Suppressor macrophage (primary cell): ENCODE measurements around the gene CLEC3B.
"Not testable (repeated sequence)": the region's sequence is repeated elsewhere in the genome, so short reads cannot be mapped to it uniquely, and the experiment has no call there.

ENCODE experiments used
- DNase-seq, 4 experiments: peaks; one replicate each; pipeline ENCODE4 v3.0.0-alpha.2; 2020 to 2022

CLEC3B gene

DNA sequence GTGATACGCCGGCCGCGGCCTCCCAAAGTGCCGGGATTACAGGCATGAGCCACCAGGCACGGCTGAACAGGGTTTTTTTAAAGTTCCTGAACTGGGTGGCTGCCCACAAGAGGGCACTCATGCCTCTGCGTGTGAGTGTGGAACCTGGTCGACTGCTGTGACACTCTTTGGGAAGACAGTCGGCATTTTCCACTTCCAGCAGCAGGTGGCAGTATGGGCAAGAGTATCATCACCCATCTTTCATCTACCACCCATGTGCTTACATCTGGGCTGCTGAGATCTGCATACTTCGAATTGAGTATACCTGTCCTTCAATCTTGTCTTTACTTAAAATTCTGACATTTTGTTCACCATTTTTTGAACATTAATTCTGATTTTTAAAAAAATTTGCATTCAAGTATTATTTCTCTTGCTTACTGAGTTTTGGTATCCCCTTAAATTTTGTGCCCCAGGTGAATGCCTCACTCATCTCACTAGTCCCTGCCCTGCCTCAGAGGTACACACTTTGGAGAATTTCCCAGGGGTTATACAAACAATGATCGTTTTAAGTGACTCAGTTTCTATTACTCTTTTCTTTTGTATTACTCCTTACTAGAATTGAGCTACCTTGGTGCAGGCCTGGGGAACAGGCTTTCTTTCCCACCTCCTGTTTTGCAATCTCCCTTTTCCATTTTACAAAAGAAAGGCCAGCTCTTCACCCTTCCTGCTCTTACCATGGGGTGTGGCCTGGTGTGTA, 11.8 kb downstream of the CLEC3B start:
- DNase-seq = peak; percentile 95 to 97 (median 96)

- peak; percentile 47 to 63 (median 58) for DNase-seq
Measured at GRCh38 chr3:45041666-45042065, 15.6 kb downstream of the CLEC3B start.

DNA sequence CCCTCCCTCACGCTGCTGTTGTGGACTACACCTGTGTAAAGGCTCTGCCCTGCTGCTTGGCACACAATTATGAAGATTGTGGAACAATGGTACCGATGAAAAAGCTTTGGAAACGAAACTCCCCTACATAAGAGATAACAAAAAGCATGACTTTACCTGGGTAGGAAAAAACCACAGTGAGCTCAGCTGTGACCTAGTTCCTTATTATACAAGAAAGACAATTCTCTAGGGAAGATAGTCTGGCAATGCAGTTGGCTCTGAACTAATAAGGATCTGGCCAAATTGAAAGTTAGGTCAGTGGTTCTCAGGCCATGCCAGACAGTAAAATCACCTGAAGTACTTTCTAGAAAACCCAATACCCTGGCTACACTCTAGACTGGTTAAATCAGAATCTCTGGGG, 16.1 kb downstream of the CLEC3B start:
- DNase-seq = peak in 2 of 4 experiments; percentile 29 to 35

DNA sequence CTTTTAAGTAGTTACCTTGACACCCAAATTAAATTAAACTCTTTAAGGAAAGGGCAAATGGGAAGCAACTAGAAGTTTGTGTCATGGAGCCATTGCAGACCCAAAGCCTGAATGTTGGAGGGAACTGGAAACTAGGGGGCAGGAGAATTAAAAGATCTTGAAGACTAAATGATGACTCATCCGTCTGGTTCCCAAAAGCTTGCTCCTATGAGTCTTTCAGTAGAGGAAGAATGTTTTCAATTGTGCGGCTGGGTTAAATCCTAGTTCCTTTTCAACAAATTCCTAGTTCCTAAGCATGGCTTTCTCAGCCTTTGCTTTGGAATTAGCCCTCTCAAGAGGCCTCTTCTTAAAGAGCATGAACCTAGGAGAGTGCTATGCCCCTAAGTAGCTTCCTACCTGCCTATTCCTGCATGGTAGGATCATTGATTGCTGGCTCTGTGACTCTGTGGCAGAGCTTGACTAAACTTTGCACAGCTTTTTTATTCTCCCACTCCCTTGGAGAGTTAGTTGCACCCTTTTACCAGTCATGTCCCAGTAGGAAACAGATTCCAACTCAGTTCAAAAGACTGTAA, 17.7 kb downstream of the CLEC3B start:
- peak; percentile 68 to 91 (median 80) for DNase-seq

- DNase-seq = no peak
Measured at GRCh38 chr3:45048244-45048643, 22.1 kb downstream of the CLEC3B start.

DNA sequence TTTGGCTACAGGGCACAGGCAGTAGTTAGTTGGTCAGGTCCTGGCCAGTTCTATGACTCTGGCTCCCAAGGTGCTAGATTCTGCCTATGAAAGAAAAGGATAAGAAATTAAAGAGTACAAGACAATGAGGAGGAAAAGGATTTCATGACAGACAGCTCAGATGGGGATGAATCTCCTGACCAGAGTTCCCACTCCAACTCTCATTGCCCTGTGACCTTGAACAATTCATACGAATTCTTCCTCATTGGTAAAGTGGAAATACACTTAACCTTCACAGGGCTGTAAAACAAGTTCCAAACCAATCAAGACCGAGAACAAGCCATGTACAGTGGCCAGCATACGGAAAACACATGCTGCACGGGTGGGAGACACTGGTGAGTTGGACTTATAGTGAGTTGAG, 23.7 kb downstream of the CLEC3B start:
- DNase-seq = peak in 2 of 4 experiments; percentile 41 to 51

DNA sequence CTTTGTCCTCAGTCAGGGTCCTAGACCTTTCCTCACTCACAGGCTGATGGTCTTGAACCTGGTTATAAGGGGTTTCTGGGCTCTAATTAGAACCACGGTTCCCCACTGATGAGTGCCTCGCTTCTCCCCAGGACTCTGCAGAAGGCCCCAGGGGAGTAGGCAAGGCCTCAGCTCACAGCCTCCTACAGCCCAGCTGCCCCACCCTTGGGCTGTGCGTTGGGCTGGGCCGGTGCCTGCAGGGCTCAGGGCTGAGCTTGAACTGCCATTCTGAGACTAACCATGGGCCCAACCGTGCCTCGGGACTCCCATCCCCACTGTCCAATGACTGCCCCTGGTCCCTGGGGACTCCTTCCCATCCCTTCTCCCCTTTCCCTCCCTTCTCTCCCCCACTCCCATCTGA, 25.6 kb downstream of the CLEC3B start:
- no peak for DNase-seq

DNA sequence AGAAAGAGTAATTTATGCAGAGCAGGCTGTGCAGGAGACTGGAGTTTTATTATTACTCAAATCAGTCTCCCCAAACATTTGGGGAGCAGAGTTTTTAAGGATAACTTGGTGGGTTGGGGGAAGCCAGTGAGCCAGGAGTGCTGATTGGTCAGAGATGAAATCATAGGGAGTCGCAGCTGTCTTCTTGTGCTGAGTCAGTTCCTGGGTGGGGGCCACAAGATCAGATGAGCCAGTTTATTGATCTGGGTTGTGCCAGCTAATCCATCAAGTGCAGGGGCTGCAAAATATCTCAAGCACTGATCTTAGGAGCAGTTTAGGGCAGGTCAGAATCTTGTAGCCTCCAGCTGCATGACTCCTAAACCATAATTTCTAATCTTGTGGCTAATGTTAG, 27.7 kb downstream of the CLEC3B start:
- not testable (repeated sequence) for DNase-seq

GRCh38 chr3:45054196-45054857, 28.2 kb downstream of the CLEC3B start:
- peak in 2 of 4 experiments; percentile 46 to 49 for DNase-seq

- DNase-seq = peak; percentile 59 to 89 (median 76)
Measured at GRCh38 chr3:45055032-45055410, 28.9 kb downstream of the CLEC3B start.

DNA sequence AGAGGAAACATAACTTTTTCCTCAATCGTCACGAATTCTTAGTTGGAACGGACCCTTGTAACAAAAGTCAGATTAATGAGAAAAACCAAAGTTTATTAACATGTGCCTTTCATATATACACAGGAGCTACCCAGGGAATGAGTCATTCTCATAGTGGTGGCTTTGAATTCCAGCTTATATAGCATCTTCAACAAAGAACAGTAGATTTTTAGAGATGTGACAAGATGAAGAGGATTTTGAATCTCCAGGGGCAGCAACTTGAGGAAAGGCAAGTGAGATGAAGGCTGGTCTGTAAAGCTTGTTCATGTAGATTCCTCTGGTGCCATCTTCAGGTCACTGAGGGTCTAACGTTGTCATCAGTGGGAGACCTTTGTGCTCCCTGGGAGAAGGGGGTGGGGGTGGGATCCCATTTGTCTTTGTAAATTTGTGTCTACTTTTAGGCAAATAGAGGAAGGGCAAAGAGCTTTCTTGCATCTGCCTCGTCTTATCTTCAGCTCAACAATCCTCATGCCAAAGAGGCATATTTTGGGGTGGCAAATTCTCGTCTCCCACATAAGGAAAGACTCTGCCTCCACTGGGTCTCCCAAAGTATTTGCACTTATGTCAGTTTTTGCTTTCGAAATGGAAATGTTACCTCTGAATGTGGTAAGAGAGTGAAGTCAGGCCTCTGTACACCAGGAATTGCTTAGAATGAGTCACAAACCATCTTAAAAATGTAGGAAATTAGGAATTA, 29.5 kb downstream of the CLEC3B start:
- DNase-seq = peak in 3 of 4 experiments; percentile 55 to 71 (median 60)

DNA sequence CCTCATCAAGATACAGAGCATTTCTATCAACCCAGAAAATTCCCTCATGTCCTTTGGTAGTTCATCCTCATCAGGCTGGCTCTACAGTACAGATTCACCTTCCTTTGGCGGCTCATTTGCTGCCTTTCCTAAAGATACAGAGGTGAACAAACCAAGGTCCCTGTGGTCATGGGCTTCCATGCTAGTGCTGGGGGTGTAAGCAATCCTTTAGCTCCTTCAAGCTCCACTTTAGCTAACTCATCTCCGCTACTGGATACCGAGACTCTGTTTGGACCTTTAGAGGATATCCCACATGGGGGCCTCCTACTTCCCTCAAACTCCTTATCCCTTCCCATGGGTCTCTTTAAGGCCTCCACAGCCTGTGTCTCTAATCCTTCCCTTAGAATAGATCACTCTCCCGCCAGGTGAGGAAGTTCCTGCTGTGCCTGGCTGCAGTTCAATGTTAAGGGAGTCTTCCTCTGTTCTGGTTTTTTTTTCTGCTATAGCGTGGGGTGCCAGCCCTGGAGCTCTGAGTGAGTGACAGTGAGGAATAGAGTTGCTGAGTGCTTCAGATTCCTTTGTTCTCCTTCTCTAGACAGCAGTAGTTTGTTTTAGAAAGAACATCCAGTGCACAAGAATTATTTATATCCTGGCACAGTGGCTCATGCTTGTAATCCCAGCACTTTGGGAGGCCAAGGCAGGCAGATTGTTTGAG, 30.7 kb downstream of the CLEC3B start:
- DNase-seq = peak in 3 of 4 experiments; percentile 62 to 64 (median 63)

DNA sequence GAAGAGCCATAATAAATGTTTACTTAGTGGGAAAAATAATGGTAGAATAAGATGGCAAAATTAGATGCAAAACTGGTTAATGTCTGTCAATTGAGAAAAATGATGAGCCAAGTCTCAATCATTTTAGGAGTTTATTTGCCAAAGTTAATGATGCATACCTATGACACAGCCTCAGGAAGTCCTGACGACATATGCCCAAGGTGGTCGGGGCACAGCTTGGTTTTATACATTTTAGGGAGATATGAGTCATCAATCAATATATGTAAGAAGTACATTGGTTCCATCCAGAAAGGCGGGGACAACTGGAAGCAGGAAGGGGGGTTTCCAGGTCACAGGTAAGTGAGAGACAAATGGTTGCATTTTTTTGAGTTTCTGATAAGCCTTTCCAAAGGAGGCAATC, 31.5 kb downstream of the CLEC3B start:
- DNase-seq = no peak

GRCh38 chr3:45059132-45059531, 33.0 kb downstream of the CLEC3B start:
- no peak for DNase-seq

- no peak for DNase-seq
Measured at GRCh38 chr3:45060165-45060892, 34.2 kb downstream of the CLEC3B start.

DNA sequence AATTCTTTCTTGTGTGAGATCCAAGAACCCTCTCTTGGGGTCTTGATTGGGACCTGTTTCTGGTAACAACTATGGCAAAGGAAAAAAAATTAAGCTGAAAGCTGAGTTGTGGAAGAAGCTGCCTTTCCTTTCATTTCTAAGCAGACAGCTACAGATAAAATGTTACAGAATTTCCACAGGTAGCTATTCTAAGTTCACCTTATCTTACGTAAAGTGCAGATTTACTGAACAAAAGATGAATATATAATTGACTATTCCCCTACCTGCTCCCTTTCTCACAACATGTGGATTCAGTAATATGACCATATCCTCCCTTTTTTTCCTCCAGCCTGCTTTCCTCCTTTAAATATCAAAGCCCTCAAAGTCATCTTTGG, 36.6 kb downstream of the CLEC3B start:
- no peak for DNase-seq

DNA sequence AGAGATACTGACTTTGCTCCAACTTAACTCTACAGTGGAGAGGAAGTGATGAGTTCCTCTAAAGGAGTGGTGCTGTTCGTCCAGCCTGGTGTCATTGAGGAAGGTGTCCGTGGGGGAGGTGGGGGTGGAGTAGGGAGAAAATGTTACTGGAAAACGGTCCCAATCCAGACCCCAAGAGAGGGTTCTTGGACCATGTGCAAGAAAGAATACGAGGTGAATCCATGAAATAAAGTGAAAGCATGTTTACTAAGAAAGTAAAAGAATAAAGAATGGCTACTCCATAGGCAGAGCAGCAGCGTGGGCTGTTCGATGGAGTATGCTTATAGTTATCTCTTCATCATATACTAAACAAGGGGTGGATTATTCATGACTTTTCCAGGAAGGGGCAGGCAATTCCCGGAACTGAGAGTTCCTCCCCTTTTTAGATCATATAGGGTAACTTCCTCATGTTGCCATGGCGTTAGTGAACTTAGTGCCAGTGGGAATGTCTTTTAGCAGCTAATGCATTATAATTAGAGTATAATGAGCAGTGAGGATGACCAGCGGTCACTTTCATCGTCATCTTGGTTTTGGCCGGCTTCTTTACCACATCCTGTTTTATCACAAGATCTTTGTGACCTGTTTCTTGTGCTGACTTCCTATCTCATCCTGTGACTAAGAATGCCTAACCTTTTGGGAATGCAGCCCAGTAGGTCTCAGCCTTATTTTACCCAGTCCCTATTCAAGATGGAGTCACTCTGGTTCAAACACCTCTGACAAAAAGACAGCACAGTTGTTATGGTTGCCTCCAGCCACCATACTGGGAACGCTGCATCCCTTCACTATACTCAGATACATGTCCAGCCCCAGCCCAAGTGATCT, 38.6 kb downstream of the CLEC3B start:
- DNase-seq = peak; percentile 81 to 96 (median 90)

GRCh38 chr3:45065373-45065720, 39.2 kb downstream of the CLEC3B start:
- DNase-seq = no peak

DNA sequence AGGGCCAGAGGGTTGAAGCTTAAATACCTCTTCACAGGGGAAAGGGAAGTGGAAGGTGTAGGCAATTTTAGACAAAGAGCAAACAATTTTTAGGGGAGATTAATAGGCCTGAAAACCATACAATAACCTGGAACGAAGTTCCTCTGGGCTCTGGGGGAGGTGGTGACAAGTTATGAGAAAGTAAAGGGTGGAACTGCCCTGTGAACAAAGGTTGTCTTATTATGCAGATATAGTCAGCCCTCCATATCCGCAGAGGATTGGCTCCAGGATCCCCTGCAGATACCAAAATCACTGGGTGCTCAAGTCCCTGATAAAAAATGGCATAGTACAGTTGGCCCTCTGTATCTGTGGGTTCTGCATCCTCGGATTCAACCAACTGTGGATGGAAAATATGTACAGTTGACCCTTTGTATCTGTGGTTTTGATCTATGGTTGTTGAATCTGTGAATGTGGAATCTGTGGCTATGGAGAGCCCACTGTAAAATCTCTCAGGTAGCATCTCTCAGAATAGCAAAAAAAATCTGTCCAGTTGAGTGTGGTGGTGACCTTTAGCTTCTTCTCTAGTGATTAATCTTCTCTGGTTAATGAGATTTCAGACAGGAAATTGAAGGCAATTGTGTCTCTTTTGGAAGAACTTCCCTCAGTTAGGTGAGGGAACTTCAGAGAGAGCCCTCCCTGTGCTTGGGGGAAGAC, 40.2 kb downstream of the CLEC3B start:
- DNase-seq = peak in 1 of 4 experiments; percentile 28

DNA sequence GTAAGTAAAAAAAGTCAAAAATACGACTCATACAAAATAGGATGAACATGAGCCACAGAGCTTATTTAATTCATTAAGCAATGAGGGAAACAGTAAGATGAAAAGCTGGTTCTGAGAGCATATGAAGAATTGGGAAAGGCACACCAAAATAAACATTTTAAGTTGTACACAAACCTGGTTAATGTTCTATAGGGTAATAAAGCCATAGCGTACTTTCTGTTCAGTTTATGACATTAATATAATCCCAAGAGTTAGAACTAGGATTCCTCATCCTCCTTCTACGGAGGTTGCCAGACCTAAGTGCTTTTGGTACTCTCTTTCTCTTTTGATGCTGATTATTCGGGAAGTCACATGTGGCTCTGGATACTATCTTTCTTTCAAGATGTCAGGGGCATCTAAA, 41.4 kb downstream of the CLEC3B start:
- DNase-seq = no peak
